ENCODE measurements around the gene SMARCA1.
"Not testable (repeated sequence)": the region's sequence is repeated elsewhere in the genome, so short reads cannot be mapped to it uniquely, and the experiment has no call there.

The SMARCA1 gene, protein sequence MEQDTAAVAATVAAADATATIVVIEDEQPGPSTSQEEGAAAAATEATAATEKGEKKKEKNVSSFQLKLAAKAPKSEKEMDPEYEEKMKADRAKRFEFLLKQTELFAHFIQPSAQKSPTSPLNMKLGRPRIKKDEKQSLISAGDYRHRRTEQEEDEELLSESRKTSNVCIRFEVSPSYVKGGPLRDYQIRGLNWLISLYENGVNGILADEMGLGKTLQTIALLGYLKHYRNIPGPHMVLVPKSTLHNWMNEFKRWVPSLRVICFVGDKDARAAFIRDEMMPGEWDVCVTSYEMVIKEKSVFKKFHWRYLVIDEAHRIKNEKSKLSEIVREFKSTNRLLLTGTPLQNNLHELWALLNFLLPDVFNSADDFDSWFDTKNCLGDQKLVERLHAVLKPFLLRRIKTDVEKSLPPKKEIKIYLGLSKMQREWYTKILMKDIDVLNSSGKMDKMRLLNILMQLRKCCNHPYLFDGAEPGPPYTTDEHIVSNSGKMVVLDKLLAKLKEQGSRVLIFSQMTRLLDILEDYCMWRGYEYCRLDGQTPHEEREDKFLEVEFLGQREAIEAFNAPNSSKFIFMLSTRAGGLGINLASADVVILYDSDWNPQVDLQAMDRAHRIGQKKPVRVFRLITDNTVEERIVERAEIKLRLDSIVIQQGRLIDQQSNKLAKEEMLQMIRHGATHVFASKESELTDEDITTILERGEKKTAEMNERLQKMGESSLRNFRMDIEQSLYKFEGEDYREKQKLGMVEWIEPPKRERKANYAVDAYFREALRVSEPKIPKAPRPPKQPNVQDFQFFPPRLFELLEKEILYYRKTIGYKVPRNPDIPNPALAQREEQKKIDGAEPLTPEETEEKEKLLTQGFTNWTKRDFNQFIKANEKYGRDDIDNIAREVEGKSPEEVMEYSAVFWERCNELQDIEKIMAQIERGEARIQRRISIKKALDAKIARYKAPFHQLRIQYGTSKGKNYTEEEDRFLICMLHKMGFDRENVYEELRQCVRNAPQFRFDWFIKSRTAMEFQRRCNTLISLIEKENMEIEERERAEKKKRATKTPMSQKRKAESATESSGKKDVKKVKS

GRCh38 chrX:129523079-129523911, at the start of gene SMARCA1:
SMARCA1 (minus strand) TSS chrX:129523490; CDS start chrX:129523370, 120 bp downstream.
- no peak for DNase-seq (ENCODE audit: low spot score)

- DNase-seq (ENCODE audit: low spot score), result no peak
Measured at GRCh38 chrX:129572422-129572821, 49.1 kb upstream of the SMARCA1 start.

- no peak for DNase-seq (ENCODE audit: low spot score)
Measured at GRCh38 chrX:129568349-129568748, 45.1 kb upstream of the SMARCA1 start.

GRCh38 chrX:129566073-129566472, 42.8 kb upstream of the SMARCA1 start:
- no peak for DNase-seq (ENCODE audit: low spot score)

GRCh38 chrX:129565046-129565650, 41.9 kb upstream of the SMARCA1 start:
- DNase-seq (ENCODE audit: low spot score), result no peak

DNA sequence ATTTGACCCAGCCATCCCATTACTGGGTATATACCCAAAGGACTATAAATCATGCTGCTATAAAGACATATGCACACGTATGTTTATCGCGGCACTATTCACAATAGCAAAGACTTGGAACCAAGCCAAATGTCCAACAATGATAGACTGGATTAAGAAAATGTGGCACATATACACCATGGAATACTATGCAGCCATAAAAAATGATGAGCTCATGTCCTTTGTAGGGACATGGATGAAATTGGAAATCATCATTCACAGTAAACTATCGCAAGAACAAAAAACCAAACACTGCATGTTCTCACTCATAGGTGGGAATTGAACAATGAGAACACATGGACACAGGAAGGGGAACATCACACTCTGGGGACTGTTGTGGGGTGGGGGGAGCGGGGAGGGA, 41.1 kb upstream of the SMARCA1 start:
- not testable (repeated sequence) for DNase-seq (ENCODE audit: low spot score)

GRCh38 chrX:129561453-129561852, 38.2 kb upstream of the SMARCA1 start:
- DNase-seq (ENCODE audit: low spot score), result no peak

- DNase-seq (ENCODE audit: low spot score), result no peak
Measured at GRCh38 chrX:129559783-129560182, 36.5 kb upstream of the SMARCA1 start.

DNA sequence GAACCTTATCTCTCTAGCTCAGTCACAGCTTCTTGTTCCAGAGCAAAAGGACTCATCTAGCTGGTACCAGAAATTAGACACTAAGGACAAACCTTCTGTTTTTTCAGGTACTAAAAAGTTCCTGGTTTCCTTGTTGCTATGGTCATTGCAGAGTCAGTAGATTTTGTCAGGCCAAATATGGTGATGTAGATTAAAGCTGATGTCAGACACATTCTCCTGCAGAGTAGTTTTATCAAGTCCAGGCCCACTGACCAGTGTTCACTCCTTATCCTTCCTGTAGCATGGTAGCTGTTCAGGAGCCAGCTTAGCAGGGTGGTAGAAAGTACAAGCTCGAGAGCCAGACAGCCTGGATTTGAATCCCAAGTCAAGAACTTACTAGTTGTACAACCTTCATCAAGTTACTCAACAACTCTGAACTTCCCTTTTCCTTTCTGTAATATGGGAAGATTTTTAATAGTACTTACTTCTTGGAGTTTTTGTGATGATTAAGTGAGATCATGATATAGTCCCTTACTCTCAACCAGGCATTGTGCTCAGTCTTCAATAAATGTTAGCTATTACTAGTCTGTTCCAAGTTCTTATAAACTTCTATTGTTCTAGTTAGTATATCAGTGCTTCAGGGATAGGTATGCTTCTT, 34.7 kb upstream of the SMARCA1 start:
- DNase-seq (ENCODE audit: low spot score), result no peak

DNA sequence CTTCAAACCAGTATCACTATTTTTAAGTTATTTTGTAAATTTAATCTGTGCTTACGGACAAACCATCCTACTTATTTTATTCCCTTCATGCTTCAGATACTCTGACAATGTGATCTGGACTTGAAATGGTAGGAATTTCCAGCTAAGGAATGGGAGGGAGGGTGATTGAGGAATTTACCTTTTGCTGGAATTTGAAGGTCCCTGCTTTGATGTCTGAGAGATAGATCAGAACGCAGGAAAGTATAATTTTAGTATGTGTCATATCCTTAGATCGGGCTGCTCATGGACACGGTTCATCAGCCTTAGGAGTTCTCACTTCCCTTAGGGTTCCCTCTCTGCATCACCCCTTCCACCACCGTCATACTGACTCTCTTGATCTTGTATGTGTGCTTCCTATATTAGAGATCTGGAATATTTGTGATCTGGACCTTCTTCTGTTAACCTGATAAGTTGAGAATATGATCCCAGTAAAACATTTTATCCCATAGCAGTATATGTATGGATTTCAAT, 33.6 kb upstream of the SMARCA1 start:
- DNase-seq (ENCODE audit: low spot score), result no peak

GRCh38 chrX:129554816-129555215, 31.5 kb upstream of the SMARCA1 start:
- DNase-seq (ENCODE audit: low spot score), result not testable (repeated sequence)

- no peak for DNase-seq (ENCODE audit: low spot score)
Measured at GRCh38 chrX:129553619-129554288, 30.5 kb upstream of the SMARCA1 start.

DNA sequence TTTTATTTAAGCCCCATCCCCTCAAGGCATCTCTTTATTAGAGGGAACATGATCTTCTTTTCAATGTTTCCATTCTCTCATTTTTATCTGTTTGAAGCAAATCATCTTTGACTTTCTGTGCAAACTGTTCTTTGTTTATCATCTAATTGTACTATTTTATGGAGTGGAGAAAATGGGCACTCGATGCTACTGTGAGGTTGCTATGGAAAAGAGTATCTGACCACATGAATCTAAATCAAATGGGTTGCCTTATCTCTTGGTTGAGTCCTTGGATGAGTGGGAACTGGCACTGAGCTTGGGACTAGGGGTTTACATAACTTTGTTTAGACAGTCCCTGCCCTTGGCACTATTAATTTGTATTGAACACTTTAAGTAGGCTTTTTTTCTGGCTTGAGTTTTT, 25.8 kb upstream of the SMARCA1 start:
- DNase-seq (ENCODE audit: low spot score), result no peak

DNA sequence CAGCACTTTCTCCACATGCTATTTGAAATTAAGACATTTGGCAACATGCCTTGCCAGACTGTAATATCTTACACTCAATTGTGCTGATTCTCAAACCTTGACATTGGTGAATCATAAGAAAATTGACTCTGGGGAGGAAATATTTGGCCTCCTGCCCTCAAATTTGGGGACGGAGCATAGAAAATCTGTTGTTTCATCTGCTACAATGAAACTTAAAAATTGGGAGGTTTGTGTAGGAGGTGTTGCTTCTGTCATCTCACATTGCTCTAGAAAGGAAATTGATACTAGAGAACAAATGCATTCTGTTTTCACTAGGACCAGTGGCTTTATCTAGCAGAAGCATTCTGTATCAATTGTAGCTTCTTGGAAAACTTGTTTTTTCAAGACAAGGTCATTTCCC, 22.1 kb upstream of the SMARCA1 start:
- no peak for DNase-seq (ENCODE audit: low spot score)

DNA sequence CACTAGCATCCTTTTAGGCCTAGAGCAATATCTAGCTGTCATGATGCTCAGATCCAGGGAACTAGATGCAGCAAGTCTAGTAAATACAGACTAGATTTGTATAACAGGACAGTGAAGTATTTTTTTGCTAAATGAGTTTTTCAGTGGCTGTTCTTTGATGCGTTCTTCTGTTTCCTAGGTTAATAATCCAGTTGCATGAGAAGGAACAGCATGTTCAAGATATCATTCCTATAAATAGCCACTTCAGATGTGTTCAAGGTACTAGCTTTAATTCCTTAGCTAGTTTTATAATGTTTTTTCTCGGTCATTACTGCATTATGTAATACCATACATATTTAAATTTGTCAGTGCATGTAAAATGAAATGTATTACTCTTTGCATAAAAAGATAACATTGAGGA, 21.5 kb upstream of the SMARCA1 start:
- DNase-seq (ENCODE audit: low spot score), result no peak

- DNase-seq (ENCODE audit: low spot score), result no peak
Measured at GRCh38 chrX:129540722-129541184, 17.5 kb upstream of the SMARCA1 start.

DNA sequence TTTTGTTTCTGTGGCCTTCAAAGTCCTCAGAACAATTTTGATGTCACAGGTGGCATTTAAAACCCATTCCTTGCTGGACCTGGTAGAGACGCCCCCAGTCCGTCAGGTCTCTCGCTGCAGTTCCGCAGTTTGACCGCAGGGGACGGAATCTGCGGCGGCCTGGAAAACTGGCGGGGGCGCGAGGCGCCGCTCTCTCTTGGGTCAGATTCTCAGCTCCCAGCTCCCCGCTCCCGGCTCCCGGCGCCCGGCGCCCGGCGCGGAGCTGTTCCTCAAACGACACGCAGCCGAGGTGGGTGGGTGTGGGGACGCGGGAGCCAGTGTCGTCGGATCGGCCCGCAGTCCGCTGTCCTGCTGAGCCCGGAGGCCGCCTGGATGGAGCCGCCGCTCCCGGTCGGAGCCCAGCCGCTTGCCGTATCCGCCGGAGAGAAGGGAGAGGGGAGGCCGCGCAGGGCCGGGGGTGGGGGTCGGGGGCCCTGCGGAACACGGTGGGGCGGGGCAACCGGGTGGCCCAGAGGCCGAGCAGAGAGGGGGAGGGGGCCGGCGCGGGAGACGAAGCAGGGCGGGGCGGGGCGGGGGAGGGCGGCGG, 16.9 kb upstream of the SMARCA1 start, which contains the start of gene OCRL:
OCRL (plus strand) TSS at position 192 of the 586 bp plus-strand sequence; CDS start at position 373, 181 bp downstream.
- peak; percentile 58 for DNase-seq (ENCODE audit: low spot score)

- DNase-seq (ENCODE audit: low spot score), result no peak
Measured at GRCh38 chrX:129534816-129535578, 11.7 kb upstream of the SMARCA1 start.

GRCh38 chrX:129531132-129531531, 7.8 kb upstream of the SMARCA1 start:
- DNase-seq (ENCODE audit: low spot score), result no peak
